ENCODE data around the gene ITPA. TPM values are rescaled to one million over a fixed set of nuclear protein-coding genes. Genes with fewer than 3 reads are reported as not detected.

The ITPA gene
- total and polyA plus RNA-seq, 2 of the 13 experiments (the other 11 are each of a cell fraction or from before 2014, with no cell fraction given) = 60.1 to 103 TPM

DNA sequence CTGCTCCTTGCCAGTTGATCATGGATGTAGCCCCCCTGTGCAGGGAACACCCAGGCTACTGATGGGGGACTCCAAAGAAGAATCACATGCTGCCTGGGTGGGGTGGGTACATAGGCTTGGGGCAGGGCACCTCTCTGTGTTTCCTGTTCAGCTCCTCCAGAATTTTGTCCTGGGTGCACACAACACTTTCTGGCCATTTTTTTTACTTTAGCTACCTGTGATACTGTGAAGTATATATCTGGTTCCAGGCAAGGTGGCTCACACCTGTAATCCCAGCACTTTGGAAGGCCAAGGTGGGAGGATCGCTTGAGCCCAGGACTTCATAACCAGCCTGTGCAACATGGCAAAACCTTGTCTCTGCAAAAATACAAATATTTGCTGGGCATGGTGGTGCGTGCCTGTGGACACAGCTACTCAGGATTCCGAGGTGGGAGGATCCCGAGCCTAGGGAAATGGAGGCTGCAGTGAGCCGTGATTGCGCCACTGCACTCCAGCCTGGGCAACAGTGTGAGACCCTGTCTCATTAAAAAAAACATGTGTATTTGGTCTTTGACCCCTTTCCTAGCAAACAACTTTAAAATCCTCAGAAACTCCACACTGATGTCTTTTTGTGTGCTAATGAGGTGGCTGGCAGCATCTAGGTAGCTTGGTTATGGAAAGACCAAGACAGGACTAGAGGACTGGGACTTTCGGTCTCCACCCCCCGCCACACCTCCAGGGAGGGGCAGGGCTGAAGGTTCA, 15.6 kb downstream of the ITPA start:
- BruUV-seq (replicated peaks) = no TSS peak
- peak; percentile 60 for ATAC-seq
- WGBS (ENCODE audit: low lambda C conversion rate) = 16% methylated on average over 8 of the region's 8 CpGs
- TF ChIP-seq ZNF850 (CRISPR knock-in tag; conservative IDR thresholded peaks at IDR 0.05) (no peak), ATF4 (CRISPR knock-in tag; IDR thresholded peaks at IDR 0.05) (peak in 1 of 2 experiments; percentile 70; a peak in 1 of 4 replicates), TFAP4 (IDR thresholded peaks at IDR 0.05; ENCODE audit: borderline replicate concordance, low read depth) (peak; percentile 80), ZNF619 (CRISPR knock-in tag; IDR thresholded peaks at IDR 0.05) (no peak), HNF4A (CRISPR knock-in tag; IDR thresholded peaks at IDR 0.05) (peak; percentile 91), ATF1 (CRISPR knock-in tag; IDR thresholded peaks at IDR 0.05) (0 out of 2 replicates have a peak, but pooled peaks have one; percentile 21), PHF5A (CRISPR knock-in tag; IDR thresholded peaks at IDR 0.05; ENCODE audit: low read depth, unreplicated experiment) (peak; percentile 85), GMEB1 (CRISPR knock-in tag; IDR thresholded peaks at IDR 0.05; ENCODE audit: borderline replicate concordance) (no peak; the same call in 1 of the 2 replicates), ZNF407 (CRISPR knock-in tag; IDR thresholded peaks at IDR 0.05; ENCODE audit: not compliant biosample characterization) (no peak), RARA (CRISPR knock-in tag; IDR thresholded peaks at IDR 0.05) (peak; percentile 61), NRL (CRISPR knock-in tag; IDR thresholded peaks at IDR 0.05; ENCODE audit: borderline replicate concordance) (peak; percentile 53; the same call in 1 of the 2 replicates)

More for the DNA sequence above, 15.6 kb downstream of the ITPA start:
- H4K20me1 ChIP-seq (ENCODE audit: insufficient read depth, low read length) = no peaks in the 10 kb centered on the region
- ChIA-PET CTCF (ENCODE audit: low intra/inter-chr PET ratio, low total read pairs) (no interaction called here), POLR2A (interaction anchor here (0.8 to 10.0 kb wide), 10 partner anchors 10 to 246 kb away, joined by 3 to 149 read pairs (median 4); partner anchors contain the start of genes ATRN, FASTKD5, ITPA and SLC4A11)
- peak; percentile 99 for FAIRE-seq
- H3K4me1 ChIP-seq (ENCODE audit: insufficient read depth, low read length) = peaks cover 74% of the 10 kb centered on the region
- no peaks in the 10 kb centered on the region for H3K27me3 ChIP-seq (ENCODE audit: control insufficient read depth in 1 of 2, insufficient read depth in 2 of 2, low read length in 2 of 2)
- 0 out of 6 replicates have a peak overlapping the region, but pooled peaks of 1 of the 3 experiments have one; percentile 19 for H3K4me3 ChIP-seq (replicated peaks in 1 of 3; ENCODE audit: insufficient read depth in 1 of 3, low read depth in 2 of 3, low read length in 3 of 3)
- H3K9ac ChIP-seq (ENCODE audit: insufficient read depth, low read depth, low read length) = peak overlapping the region; percentile 23
- H3K36me3 ChIP-seq (replicated peaks in 1 of 2; ENCODE audit: control insufficient read depth in 1 of 2, insufficient read depth in 2 of 2, low read length in 2 of 2) = peaks cover 16 to 23% of the 10 kb centered on the region in 2 experiments
- in situ Hi-C loops (cut with HindIII; ENCODE audit: extremely low pct_ligation_motif_present, low pct_unique_long_range_greater_than_20kb) = no loop called here
- H3K27ac ChIP-seq (ENCODE audit: extremely low read length, insufficient read depth, low read length) = peak overlapping the region; percentile 73
- intact Hi-C loops (cut with micrococcal nuclease; ENCODE audit: unreplicated experiment) = no loop called here
- peak; percentile 83 for DNase-seq (ENCODE audit: low spot score)
- H3K9me3 ChIP-seq (ENCODE audit: low read length) = no peaks in the 10 kb centered on the region
- H2AFZ ChIP-seq (ENCODE audit: low read length) = no peak overlapping the region
- no peaks in the 10 kb centered on the region for H3K79me2 ChIP-seq (ENCODE audit: insufficient read depth, low read length)
- H3K4me2 ChIP-seq (ENCODE audit: low read depth, low read length) = peak overlapping the region; percentile 20

Data from HepG2 (cell line).